ENCODE data around the gene TUSC2. TPM values are rescaled to one million over a fixed set of nuclear protein-coding genes. Genes with fewer than 3 reads are reported as not detected.
A peak's percentile ranks its signal among the peaks of the same experiment; 100 is the strongest.

The TUSC2 gene
- total and polyA plus RNA-seq, 5 donors: 28.9 to 34.9 (median 31.1) TPM

DNA sequence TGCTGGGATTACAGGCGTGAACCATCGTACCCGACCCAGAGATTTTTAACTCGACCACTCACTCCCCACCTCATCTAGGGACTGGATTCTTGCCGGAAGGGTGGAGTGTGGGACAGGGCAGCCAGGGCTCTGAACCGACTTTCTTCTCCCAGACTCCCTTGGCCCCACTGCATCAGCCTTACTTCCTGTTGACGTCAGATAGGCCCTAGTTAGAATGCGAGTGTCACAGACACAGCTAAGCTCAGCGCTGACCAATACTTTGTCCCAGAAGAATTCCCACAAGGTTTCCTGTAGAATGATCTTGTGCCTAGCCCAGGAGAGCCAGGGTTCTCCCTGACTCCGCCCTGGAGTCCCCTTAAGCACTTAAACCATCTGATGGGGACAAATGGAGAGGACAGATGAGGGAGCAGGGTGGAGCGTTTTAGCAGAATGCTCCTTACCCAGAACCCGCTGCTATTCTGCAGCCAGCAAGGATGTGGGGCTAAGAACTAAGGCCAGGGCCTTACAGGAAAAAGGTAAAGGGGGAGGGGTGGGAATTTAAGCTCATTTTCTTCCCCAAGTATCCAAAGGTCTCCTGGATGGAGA, 5.8 kb upstream of the TUSC2 start:
- ATAC-seq (peak; percentile 40 to 64), DNase-seq (peak; percentile 81 to 87 (median 83))
- H3K9me3 ChIP-seq (ENCODE audit: control insufficient read depth, low read length): no peaks in the 10 kb centered on the region
- no peak overlapping the region for H3K4me3 ChIP-seq (ENCODE audit: low read length)
- intact Hi-C loops (cut with DNase I): no loop called here
- no peaks in the 10 kb centered on the region for H3K4me1 ChIP-seq (ENCODE audit: control insufficient read depth, insufficient read depth, low read length)
- H3K27me3 ChIP-seq (ENCODE audit: control insufficient read depth, insufficient read depth): no peaks in the 10 kb centered on the region
- WGBS: 41% methylated on average over 12 of the region's 12 CpGs
- peak overlapping the region; percentile 71 for H3K27ac ChIP-seq (ENCODE audit: low read length)

DNA sequence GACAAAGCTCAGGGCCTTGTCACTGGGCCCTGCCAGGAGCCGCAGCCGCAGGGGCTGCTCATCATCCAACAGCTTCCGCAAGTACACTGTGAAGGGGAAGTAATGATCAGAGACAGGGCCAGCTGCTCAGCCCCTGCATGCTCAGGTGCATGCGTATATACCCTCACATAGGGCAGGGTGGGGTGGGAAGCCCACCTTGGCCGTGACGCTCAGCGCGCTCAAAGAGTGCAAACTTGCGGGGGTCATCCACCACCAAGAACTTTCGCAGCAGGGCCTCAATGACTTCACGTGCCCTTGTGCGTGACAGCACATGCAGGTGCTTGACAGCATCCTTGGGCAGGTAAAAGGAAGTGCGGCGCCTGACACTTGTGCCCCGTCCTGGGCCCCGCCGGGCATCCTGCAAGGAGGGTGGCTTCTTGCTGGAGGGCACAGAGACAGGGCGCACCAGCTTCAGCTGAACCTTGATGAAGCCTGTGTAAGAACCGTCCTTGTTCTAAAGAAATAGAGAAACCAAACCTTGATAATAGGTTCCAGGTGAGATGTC, 3.4 kb upstream of the TUSC2 start:
- no peaks in the 10 kb centered on the region for H3K9me3 ChIP-seq (ENCODE audit: control insufficient read depth, low read length)
- no peak overlapping the region for H3K27ac ChIP-seq (ENCODE audit: low read length)
- no peak for ATAC-seq
- peaks cover 3% of the 10 kb centered on the region for H3K4me1 ChIP-seq (ENCODE audit: control insufficient read depth, insufficient read depth, low read length)
- intact Hi-C loops (cut with DNase I): no loop called here
- peak in 2 of 3 donors; percentile 17 to 40 for DNase-seq
- 95% methylated on average over 19 of the region's 19 CpGs for WGBS
- H3K27me3 ChIP-seq (ENCODE audit: control insufficient read depth, insufficient read depth): no peaks in the 10 kb centered on the region
- H3K4me3 ChIP-seq (ENCODE audit: low read length): no peak overlapping the region

- no peak for ATAC-seq
- intact Hi-C loops (cut with DNase I): no loop called here
- 86% methylated on average over 10 of the region's 10 CpGs for WGBS
- Histone ChIP-seq H3K4me1 (ENCODE audit: control insufficient read depth, insufficient read depth, low read length) (peaks cover 3% of the 10 kb centered on the region), H3K27ac (ENCODE audit: low read length) (no peak overlapping the region), H3K4me3 (ENCODE audit: low read length) (no peak overlapping the region), H3K27me3 (ENCODE audit: control insufficient read depth, insufficient read depth) (no peaks in the 10 kb centered on the region), H3K9me3 (ENCODE audit: control insufficient read depth, low read length) (no peaks in the 10 kb centered on the region)
- peak; percentile 13 to 31 (median 29) for DNase-seq
Measured at GRCh38 chr3:50330330-50330729, 2.3 kb upstream of the TUSC2 start.

DNA sequence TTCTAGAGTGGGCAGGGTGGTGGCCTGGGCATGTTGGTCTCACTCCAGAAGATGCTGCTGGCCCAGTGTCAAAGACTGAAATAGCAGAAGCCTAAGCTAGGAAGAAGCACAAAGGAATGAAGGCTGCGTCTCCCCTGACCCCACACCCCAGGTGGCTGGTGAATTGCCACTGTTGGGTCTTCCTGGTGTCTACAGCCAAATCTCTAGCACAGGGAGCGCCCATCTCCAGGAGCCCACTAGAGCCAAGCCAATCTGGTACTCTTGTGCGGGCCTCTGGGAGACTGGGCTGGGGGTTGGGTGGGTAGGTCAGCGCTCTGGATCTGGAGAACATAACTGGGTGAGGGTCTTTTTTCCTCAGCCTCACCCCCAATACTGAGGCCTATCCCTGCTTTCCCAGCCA, 894 bp downstream of the TUSC2 start:
- 63% methylated on average over 4 of the region's 4 CpGs for WGBS
- Histone ChIP-seq H3K4me1 (ENCODE audit: control insufficient read depth, insufficient read depth, low read length) (peaks cover 8% of the 10 kb centered on the region), H3K4me3 (ENCODE audit: low read length) (peak overlapping the region; percentile 85), H3K9me3 (ENCODE audit: control insufficient read depth, low read length) (no peaks in the 10 kb centered on the region), H3K27me3 (ENCODE audit: control insufficient read depth, insufficient read depth) (no peaks in the 10 kb centered on the region), H3K27ac (ENCODE audit: low read length) (no peak overlapping the region)
- ATAC-seq: no peak
- DNase-seq: peak in 1 of 3 donors; percentile 40
- intact Hi-C loops (cut with DNase I): no loop called here

GRCh38 chr3:50326182-50326541, 1.9 kb downstream of the TUSC2 start:
- whole genome bisulfite sequencing: 92% methylated on average over 8 of the region's 8 CpGs
- intact Hi-C loops (cut with DNase I): no loop called here
- H3K27ac ChIP-seq (ENCODE audit: low read length): no peak overlapping the region
- H3K9me3 ChIP-seq (ENCODE audit: control insufficient read depth, low read length): no peaks in the 10 kb centered on the region
- H3K4me1 ChIP-seq (ENCODE audit: control insufficient read depth, insufficient read depth, low read length): peaks cover 8% of the 10 kb centered on the region
- DNase-seq: peak in 1 of 3 donors; percentile 51
- H3K27me3 ChIP-seq (ENCODE audit: control insufficient read depth, insufficient read depth): no peaks in the 10 kb centered on the region
- H3K4me3 ChIP-seq (ENCODE audit: low read length): no peak overlapping the region
- ATAC-seq: no peak

- intact Hi-C loops (cut with DNase I): no loop called here
Measured at GRCh38 chr3:50325497-50326181, 2.4 kb downstream of the TUSC2 start.

GRCh38 chr3:50325113-50325480, 2.9 kb downstream of the TUSC2 start:
- intact Hi-C loops (cut with DNase I): no loop called here
- WGBS: 83% methylated on average over 2 of the region's 2 CpGs
- H3K27me3 ChIP-seq (ENCODE audit: control insufficient read depth, insufficient read depth): no peaks in the 10 kb centered on the region
- DNase-seq (no peak), ATAC-seq (no peak)
- no peaks in the 10 kb centered on the region for H3K9me3 ChIP-seq (ENCODE audit: control insufficient read depth, low read length)
- H3K4me3 ChIP-seq (ENCODE audit: low read length): no peak overlapping the region
- peaks cover 11% of the 10 kb centered on the region for H3K4me1 ChIP-seq (ENCODE audit: control insufficient read depth, insufficient read depth, low read length)
- H3K27ac ChIP-seq (ENCODE audit: low read length): no peak overlapping the region

More at GRCh38 chr3:50325497-50326181, 2.4 kb downstream of the TUSC2 start:
- peak in 1 of 3 donors; percentile 20 for DNase-seq
- Histone ChIP-seq H3K27ac (ENCODE audit: low read length) (no peak overlapping the region), H3K4me3 (ENCODE audit: low read length) (no peak overlapping the region), H3K4me1 (ENCODE audit: control insufficient read depth, insufficient read depth, low read length) (peaks cover 8% of the 10 kb centered on the region), H3K9me3 (ENCODE audit: control insufficient read depth, low read length) (no peaks in the 10 kb centered on the region), H3K27me3 (ENCODE audit: control insufficient read depth, insufficient read depth) (no peaks in the 10 kb centered on the region)
- 86% methylated on average over 11 of the region's 11 CpGs for WGBS
- ATAC-seq: no peak

DNA sequence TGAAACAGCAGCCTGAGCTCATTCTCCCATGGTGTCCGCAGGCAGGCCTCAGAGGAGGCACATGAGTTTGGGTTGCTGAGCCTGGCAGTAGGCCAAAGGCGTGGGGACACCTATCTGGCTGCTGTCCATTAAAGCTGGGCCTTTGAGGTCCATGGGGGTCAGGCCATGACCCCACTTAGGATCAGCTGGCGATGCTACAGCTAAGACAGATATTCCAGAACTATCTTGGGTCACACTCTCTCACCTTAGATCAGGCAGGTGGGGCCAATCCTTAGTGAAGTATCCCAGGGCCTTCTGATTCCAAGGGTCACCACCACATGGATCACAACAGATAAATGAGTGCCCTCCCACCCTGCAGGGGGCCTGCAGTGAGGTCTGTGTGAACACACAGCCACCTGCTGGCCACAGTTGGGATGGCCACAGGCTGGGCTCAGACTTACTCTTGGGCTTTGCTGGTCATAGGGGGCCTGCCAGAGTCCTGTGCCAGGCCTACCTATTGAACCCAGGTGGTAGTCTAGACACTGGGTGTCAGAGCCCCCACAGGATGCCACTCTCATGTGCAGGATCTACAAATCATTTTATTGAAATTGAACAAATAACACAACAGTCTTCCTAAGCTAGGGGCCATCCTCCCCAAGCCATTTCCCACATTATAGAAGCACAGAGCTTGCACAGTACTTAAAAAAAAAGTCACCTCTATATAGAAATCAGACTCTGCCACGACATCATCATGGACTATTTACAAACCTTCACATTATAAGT, 3.5 kb downstream of the TUSC2 start:
- Histone ChIP-seq H3K27ac (ENCODE audit: low read length) (peak overlapping the region; percentile 96), H3K4me1 (ENCODE audit: control insufficient read depth, insufficient read depth, low read length) (peaks cover 12% of the 10 kb centered on the region), H3K9me3 (ENCODE audit: control insufficient read depth, low read length) (no peaks in the 10 kb centered on the region), H3K27me3 (ENCODE audit: control insufficient read depth, insufficient read depth) (no peaks in the 10 kb centered on the region), H3K4me3 (ENCODE audit: low read length) (no peak overlapping the region)
- ATAC-seq (peak; percentile 3 to 24), DNase-seq (peak; percentile 83 to 93 (median 90))
- intact Hi-C loops (cut with DNase I): loop anchor here in 1 of 4 donors (5.0 kb wide), 1 partner anchor 97 kb away; no protein-coding TSS in a partner anchor
- WGBS: 38% methylated on average over 4 of the region's 4 CpGs

DNA sequence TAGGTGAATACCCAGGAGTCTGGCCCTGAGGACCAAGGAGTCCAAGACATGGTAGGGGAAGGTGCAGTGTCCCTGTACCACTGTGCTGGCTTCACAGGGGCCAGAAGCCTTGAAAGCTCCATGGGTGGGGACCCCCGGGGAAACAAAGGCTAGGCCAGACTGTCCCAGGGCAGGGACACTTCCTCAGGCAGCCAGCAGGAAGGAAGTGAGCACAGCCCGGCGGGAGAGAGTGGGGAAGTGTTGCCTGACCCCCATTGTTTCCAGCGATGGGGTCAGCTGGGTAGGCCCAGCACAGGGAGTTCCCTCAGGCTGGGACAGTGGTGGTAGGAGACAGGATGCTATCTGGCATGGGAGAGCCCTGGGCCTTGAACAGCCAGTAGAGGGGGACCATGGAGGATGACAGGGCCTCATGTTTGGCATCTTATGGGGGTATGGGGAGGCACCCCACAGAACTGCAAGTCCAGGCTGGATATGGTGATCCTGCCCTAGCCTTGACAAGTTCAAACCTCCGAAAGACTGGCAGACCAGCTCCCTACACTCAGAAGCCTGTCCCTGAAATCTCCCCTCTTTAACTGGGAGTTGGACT, 4.3 kb downstream of the TUSC2 start:
- no peak overlapping the region for H3K4me3 ChIP-seq (ENCODE audit: low read length)
- peak overlapping the region; percentile 96 for H3K27ac ChIP-seq (ENCODE audit: low read length)
- 45% methylated on average over 5 of the region's 5 CpGs for WGBS
- H3K4me1 ChIP-seq (ENCODE audit: control insufficient read depth, insufficient read depth, low read length): peaks cover 11% of the 10 kb centered on the region
- ATAC-seq (peak; percentile 23 to 65), DNase-seq (peak; percentile 80 to 87 (median 85))
- no peaks in the 10 kb centered on the region for H3K9me3 ChIP-seq (ENCODE audit: control insufficient read depth, low read length)
- intact Hi-C loops (cut with DNase I): loop anchor here in 1 of 4 donors (5.0 kb wide), 1 partner anchor 96 kb away; no protein-coding TSS in a partner anchor
- H3K27me3 ChIP-seq (ENCODE audit: control insufficient read depth, insufficient read depth): no peaks in the 10 kb centered on the region

- no peaks in the 10 kb centered on the region for H3K9me3 ChIP-seq (ENCODE audit: control insufficient read depth, low read length)
- no peaks in the 10 kb centered on the region for H3K27me3 ChIP-seq (ENCODE audit: control insufficient read depth, insufficient read depth)
- intact Hi-C loops (cut with DNase I): loop anchor here in 1 of 4 donors (5.0 kb wide), 1 partner anchor 96 kb away; no protein-coding TSS in a partner anchor
- WGBS: 36% methylated on average over 4 of the region's 4 CpGs
- DNase-seq (peak in 2 of 3 donors; percentile 65 to 71), ATAC-seq (peak; percentile 2 to 42)
- H3K27ac ChIP-seq (ENCODE audit: low read length): peak overlapping the region; percentile 96
- no peak overlapping the region for H3K4me3 ChIP-seq (ENCODE audit: low read length)
- peaks cover 9% of the 10 kb centered on the region for H3K4me1 ChIP-seq (ENCODE audit: control insufficient read depth, insufficient read depth, low read length)
Measured at GRCh38 chr3:50323092-50323600, 4.9 kb downstream of the TUSC2 start.

Data from right cardiac atrium (tissue), 5 donors.